Pulmonary artery endothelial cell (primary cell): ENCODE data around the gene PPAT. TPM values are rescaled to one million over a fixed set of nuclear protein-coding genes. Genes with fewer than 3 reads are reported as not detected.
"Not testable (repeated sequence)": the region's sequence is repeated elsewhere in the genome, so short reads cannot be mapped to it uniquely, and the experiment has no call there.

Experiments used
- DNase-seq: peaks from one replicate; pipeline ENCODE4 v3.0.0-alpha.2; 2011; ENCODE audit warnings: low read depth, low spot score
- total RNA-seq: library from RNA; depleted of rRNA; stranded (reverse); fragments of >200 nt; gene quantifications from 2 replicates; pipeline ENCODE4 v1.2.3, GENCODE V29; 2014

PPAT gene
- total RNA-seq, 1 donor from 2014 or later = 22.6 TPM

DNA sequence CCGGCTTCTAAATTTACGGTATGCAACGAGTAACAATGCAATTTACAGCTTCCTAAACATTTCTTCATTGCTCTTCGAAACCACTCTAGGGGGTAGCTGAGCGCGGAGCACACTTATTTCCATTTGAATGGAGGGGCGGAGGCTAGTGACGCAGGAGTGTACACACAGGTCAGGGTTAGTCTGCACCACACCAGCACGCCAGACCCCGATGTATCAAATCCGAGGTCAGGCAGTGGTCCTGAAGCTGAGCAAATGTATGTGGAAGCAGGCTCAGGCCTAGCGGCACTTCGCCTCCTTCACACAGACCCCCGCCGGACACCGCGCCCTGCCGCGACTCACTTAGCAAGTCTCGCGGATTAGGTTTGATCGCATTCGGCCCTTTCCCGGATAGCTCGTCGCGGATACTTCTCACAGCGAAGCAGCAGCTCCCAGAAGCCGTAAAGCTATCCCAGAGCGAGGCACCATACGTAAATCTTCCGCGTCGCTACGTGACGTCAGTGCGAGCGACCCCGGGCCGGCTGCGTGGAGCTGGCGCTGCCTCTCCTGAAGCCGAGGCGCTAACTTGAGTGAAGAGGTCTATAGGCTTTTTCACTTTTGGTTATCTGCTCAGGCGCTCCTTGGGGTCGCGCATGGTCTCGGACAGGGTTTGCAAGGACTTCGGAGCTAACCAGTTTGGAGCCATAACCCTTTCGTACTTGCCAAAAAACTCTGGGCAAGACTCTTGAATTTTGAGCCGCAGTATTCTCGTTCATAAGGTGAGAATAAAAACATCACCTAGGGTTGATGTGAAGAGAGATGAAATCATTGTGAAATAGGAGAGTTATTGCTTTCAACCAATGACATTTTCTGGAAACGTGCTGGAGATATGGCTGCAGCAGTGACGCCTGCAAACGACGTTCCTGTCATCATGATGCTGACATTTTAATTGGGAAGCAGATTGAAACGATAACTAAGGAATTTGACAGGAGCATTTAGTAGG is 48.1 kb downstream of the PPAT start, which contains the start of gene AASDH:
TSS of gene AASDH (minus strand) at position 469 of the 979 bp plus-strand sequence. CDS start 3,192 bp downstream, outside the sequence.
- DNase-seq = peak; percentile 85

DNA sequence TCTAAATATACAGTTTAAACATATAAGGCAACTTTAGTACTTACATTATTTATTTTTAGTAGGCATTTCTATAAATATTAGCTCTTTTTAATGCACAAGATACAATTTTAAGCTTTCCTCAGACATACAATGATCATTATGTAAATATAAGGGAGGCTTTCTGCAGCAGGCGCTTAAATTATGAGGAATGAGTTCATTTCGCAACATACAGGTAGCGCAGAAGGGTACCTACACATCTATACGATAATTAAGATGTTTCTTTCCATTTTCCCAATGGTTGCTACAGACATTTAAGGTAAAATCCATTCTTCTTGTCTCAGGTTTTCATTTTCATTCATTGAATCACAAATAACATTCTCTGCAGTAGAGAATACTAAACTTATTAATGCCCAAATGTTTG is 49.3 kb downstream of the PPAT start:
- no peak for DNase-seq

DNA sequence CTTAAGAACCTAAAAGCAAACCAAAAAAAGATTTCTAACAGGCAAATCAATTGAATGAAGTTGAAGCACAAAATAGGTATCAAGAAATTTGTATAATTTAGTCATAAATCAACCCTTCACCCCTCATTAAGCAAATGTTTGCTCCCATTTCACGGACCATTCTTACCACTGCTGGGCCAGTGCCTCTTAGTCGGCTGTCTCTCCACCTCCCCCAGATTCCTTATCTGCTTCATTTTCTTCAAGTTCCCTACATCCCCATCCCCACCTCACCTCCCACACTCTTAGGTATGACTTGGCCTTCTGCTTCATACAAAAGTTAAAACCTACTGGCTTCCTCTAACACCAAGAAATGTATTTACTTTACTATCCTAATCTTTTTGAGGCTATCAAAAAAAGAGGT is 60.0 kb downstream of the PPAT start:
- no peak for DNase-seq

DNA sequence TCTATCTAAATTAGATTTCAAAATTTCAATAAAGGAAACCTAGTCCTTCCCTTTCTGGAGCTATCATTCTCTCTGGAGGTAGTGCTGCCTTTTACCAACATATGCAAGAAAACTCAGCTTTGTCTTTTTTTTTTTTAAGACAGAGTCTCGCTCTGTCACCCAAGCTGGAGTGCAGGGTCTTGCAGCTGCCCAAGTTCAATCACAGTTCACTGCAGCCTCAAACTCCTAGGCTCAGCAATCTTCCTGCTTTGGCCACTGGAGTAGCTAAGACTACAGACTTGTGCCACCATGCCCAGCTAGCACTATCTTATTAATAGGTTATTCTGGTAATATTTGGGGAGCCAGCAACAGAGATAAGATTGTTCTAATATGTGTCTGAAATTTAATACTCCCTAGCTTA is 60.5 kb downstream of the PPAT start:
- no peak for DNase-seq

DNA sequence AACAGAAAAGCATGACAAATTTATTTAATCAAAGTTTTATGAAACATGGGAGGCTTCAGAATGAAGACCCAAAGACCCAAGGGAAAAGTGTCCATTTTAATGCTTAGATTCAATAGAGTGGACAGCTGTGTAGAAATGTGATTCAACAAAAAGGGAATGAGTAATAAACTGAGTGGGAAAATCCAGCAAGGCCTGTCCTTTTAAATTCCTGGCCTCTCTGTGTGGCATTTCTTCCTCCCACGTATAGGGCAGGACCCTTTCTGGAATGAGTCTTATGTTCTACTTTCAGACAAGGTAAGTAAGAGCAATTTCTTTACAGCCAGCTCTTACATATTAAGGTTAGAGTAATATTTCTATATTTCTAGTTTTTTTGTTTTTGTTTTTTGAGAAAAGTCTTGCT is 62.6 kb downstream of the PPAT start:
- no peak for DNase-seq

DNA sequence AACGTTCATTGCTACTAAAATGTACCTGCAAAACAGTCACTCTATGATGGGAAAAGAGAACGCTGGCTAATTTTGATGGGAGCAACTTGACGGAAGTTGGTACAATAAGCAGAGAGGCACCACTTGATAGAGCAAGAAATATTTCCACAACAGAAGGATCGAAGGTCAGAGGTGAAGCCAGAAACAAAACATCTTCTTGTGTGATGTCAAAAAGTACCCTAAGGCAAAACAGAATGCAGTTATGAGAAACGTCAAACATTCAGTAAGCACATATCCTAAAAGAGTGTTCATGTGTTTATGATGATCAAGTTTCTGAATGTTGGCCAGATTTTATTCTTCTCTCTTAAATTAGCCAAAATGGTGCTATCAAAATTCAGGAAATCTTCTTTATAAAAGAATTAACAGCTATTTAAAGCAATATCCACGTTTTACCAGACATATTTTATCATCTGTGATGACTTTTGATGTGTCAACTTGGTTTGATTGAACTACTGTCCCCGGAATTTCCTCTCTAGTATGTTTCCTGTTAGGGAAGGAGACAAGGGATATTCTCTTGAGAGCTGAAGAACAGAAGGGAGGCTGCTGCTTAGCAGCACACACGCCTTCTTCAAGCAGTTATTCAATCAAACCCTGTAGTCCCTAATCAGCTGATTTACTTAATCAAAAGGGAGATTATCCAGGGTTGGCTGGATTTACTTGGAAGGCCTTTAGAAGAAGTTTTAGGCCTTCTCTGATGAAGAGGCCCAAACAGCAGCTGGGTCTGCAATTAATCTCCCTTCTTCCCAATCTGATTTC is 63.8 kb downstream of the PPAT start:
- DNase-seq = no peak

DNA sequence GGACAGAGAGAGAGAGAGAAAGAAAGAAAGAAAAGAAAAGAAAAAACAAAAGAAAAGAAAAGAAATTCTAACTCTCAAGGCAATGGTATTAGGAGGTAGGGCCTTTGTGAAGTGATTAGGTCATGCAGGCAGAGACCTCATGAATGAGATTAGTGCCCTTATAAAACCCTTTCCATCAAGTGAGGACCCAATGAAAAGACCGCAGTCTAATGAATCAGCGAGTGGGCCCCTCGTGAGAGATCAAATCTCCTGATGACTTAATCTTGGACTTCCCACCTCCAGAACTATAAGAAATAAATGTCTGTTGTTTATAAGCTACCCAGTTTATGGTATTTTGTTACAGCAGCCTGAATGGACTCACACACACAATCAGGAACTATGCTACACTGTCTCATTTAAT is 65.0 kb downstream of the PPAT start:
- no peak for DNase-seq

DNA sequence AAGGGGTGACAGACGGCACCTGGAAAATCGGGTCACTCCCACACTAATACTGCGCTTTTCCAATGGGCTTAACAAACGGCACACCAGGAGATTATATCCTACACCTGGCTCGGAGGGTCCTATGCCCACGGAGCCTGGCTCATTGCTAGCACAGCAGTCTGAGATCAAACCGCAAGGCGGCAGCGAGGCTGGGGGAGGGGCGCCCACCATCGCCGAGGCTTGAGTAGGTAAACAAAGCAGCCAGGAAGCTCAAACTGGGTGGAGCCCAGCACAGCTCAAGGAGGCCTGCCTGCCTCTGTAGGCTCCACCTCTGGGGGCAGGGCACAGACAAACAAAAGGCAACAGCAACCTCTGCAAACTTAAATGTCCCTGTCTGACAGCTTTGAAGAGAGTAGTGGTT is 72.4 kb downstream of the PPAT start:
- DNase-seq = not testable (repeated sequence)

DNA sequence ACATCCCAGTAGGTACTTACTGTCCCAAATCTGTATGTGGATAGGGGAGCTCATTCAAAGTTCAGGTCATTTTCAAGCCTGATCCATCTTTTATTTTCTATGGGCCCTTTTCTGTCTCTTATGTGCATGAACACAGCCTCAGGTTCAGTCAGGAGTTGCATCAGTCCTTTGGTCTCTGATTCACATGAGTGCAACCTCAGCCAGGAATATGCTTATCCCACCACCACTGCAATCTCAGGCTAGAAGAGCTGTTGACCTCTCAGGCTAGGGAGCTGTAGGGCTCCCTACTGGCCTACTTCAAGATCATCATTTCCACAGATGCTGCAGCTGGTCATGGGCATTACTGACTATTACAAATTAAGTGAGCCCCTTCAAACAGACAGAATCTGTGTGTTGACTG is 75.3 kb downstream of the PPAT start:
- no peak for DNase-seq

DNA sequence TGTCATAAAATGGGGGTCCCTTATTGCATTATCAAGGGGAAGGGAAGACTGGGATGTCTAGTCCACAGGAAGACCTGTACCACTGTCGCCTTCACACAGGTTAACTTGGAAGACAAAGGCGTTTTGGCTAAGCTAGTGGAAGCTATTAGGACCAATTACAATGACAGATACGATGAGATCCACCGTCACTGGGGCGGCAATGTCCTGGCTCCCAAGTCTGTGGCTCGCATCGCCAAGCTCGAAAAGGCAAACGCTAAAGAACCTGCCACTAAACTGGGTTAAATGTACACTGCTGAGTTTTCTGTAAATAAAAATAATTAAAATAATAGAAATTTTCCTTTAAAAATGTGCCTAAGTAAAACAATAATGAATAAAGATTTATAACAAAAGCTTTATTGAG is 78.8 kb downstream of the PPAT start:
- no peak for DNase-seq

DNA sequence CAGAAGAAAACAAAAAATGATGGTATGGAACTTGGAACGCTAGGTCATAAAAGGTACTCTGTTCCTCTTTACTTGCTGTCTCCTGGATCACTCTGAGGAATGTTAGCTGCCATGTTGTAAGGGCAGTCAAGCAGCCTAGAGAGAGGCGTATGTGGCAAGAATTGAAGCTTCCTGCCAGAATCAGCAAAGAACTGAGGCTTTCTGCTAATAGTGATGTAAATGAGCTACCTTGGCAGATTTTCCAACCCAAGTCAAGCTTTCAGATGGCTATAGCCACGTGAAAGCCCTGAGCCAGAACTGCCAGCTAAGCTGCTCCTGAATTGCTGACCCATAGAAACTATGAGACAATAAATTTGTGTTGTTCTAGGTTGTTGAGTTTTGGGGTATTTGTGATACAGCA is 86.8 kb downstream of the PPAT start:
- no peak for DNase-seq

DNA sequence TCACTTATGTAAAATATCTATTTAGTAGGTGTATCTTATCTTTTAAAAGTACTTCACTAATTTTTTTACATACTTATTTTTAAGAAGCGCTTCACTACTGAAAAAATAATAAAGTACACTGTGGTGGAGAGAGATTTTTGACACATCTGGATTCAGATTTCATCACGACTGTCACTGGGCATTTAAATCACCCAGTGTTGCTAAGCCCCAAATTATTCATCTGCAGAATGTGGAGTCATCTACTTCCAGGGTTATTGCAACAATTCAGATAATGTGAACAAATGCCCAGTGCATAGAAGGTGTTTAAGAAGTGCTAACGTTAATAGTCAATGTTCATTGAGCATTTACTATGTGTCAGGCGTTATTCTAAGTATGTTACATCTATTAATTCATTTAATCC is 90.0 kb downstream of the PPAT start:
- DNase-seq = no peak

Other genes with a start within 250 kb of the PPAT start
- 10.5 and 13.7 TPM in 2 replicates for gene AASDH, start 48.1 kb downstream of the PPAT start, total RNA-seq
- gene PAICS, start 645 bp upstream of the PPAT start, total RNA-seq = 53.5 and 88.0 TPM in 2 replicates
- 95.5 and 99.8 TPM in 2 replicates for gene SRP72, start 32.0 kb upstream of the PPAT start, total RNA-seq
- gene ARL9, start 70.2 kb upstream of the PPAT start, total RNA-seq = 0.07 TPM in 2 replicates
- gene HOPX, start 245.7 kb upstream of the PPAT start, total RNA-seq = 0.21 and 28.1 TPM in 2 replicates